ENCODE data around the gene RBM38.

Gene RBM38

GRCh38 chr20:57458400-57459160, 67.4 kb downstream of the RBM38 start:
- DNase-seq = no peak

Data from NCI-H526 treated with DMSO at 0.1 percent for 48 hours (cell line).